Peyer's patch (tissue), 4 donors: Measurements from ENCODE around the gene ATP6V1G3. TPM values are rescaled to one million over a fixed set of nuclear protein-coding genes. Genes with fewer than 3 reads are reported as not detected.

Experiments
- DNase-seq, 3 donors: peaks; one replicate each; pipeline ENCODE4 v3.0.0-alpha.2; 2017 to 2019
- H3K27ac ChIP-seq, 4 donors: fragments of 200-600 bp; sonication (generic); one replicate each; pipeline ENCODE4 v1.5.1; 2016 to 2019
- H3K27me3 ChIP-seq, 2 donors: fragments of 200-600 bp; sonication (generic); one replicate each; pipeline ENCODE4 v1.5.1; 2019
- H3K36me3 ChIP-seq, 3 donors: fragments of 200-600 bp; sonication (generic); one replicate each; pipeline ENCODE4 v1.5.1; 2016 to 2019
- H3K4me1 ChIP-seq, 4 donors: fragments of 200-600 bp; sonication (generic); one replicate each; pipeline ENCODE4 v1.5.1; 2016 to 2019
- H3K4me3 ChIP-seq, 4 donors: fragments of 200-600 bp; sonication (generic); 1 replicate in 3 of 4; 2 replicates in 1 of 4; pipeline ENCODE4 v1.5.1; 2016 to 2019; ENCODE audit warnings: mild to moderate bottlenecking in 1 of 4
- H3K9me3 ChIP-seq, 4 donors: fragments of 200-600 bp; sonication (generic); one replicate each; pipeline ENCODE4 v1.5.1; 2016 to 2019; ENCODE audit warnings: mild to moderate bottlenecking in 1 of 4
- POLR2A ChIP-seq, 2 donors: fragments of 450-650 bp; IDR thresholded peaks; one replicate each; pipeline ENCODE4 v1.5.1; 2017; ENCODE audit warnings: antibody characterized with exemption in 2 of 2, mild to moderate bottlenecking in 2 of 2, moderate library complexity in 2 of 2
- total RNA-seq, 4 donors: library from RNA; depleted of rRNA; stranded (reverse); fragments of >200 nt; gene quantifications; one replicate each; pipeline ENCODE4 v1.1.0, GENCODE V29; 2016
- TF ChIP-seq, protein P1 (sequence below), 6 experiments: fragments of 450-650 bp in 4 of 6; fragments of 200-600 bp in 2 of 6; sonication (generic) in 1 of 6; IDR thresholded peaks; one replicate each; pipeline ENCODE4 v1.5.1; 2017 to 2019; ENCODE audit warnings: antibody characterized with exemption in 6 of 6, mild to moderate bottlenecking in 3 of 6, moderate library complexity in 1 of 6

ATP6V1G3 gene
- total RNA-seq, 4 donors from 2014 or later: not detected

DNA sequence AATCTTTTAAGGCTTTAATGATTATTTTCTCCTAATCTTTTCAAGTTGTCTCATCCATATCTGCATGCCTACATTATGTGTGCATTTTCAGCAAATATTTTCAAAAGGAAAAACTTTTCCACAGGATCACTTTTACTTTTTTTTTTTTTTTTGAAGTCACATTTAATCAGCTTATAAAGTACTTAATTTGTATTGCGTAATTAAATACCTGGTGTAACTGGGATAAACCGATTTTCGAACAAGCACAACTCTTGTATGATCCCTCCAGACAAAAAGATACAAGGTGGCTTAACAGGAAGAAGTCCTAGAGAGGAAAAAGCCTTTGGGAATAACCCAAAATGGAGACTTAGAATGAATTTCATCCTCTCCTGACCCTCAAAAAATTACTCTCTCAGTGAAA lies 1.3 kb upstream of the ATP6V1G3 start:
- no peaks in the 10 kb centered on the region for H3K27me3 ChIP-seq
- H3K4me3 ChIP-seq: no peak overlapping the region
- TF ChIP-seq, protein P1, sequence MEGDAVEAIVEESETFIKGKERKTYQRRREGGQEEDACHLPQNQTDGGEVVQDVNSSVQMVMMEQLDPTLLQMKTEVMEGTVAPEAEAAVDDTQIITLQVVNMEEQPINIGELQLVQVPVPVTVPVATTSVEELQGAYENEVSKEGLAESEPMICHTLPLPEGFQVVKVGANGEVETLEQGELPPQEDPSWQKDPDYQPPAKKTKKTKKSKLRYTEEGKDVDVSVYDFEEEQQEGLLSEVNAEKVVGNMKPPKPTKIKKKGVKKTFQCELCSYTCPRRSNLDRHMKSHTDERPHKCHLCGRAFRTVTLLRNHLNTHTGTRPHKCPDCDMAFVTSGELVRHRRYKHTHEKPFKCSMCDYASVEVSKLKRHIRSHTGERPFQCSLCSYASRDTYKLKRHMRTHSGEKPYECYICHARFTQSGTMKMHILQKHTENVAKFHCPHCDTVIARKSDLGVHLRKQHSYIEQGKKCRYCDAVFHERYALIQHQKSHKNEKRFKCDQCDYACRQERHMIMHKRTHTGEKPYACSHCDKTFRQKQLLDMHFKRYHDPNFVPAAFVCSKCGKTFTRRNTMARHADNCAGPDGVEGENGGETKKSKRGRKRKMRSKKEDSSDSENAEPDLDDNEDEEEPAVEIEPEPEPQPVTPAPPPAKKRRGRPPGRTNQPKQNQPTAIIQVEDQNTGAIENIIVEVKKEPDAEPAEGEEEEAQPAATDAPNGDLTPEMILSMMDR (IDR thresholded peaks at IDR 0.05): no peak
- TF ChIP-seq POLR2A (IDR thresholded peaks at IDR 0.05): no peak

DNA sequence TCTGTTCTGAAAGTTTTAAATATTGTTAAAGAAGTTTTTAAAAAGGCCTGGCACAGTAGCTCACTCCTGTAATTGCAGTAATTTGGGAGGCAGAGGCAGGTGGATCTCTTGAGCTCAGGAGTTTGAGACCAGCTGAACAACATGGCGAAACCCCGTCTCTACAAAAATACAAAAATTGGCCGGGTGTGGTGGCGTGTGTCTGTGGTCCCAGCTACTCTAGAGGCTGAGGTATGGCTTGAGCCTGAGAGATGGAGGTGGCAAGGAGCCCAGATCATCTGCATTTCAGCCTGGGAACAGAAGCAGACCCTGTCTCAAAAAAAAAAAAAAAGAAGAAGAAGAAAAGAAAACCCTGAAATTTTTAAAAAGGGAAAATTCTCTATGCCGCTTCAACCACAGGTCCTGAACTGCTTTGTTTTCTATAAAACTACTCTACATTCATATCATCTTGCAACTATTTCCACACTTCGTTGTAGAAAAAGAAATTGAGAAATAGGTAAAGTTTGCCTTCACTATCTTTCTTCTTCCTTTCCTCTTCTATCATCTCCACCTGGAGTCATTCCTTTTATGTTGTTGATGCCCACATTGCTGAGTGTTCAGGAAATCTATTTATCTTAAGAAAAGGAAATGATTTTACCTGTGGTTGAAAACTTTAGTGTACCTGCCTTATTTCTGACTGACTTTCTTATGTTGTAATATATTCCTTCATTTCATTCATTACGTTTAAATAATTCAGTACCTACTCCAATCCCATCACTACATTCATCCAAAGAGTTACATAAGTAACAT lies 1.7 kb downstream of the ATP6V1G3 start:
- H3K4me3 ChIP-seq: no peak overlapping the region
- H3K9me3 ChIP-seq: no peaks in the 10 kb centered on the region
- no peaks in the 10 kb centered on the region for H3K4me1 ChIP-seq
- TF ChIP-seq, protein P1 (IDR thresholded peaks at IDR 0.05): no peak
- no peak for TF ChIP-seq POLR2A (IDR thresholded peaks at IDR 0.05)
- no peak for DNase-seq
- H3K36me3 ChIP-seq: no peaks in the 10 kb centered on the region
- H3K27ac ChIP-seq: no peak overlapping the region
- H3K27me3 ChIP-seq: no peaks in the 10 kb centered on the region

More for the DNA sequence above, 1.3 kb upstream of the ATP6V1G3 start:
- Histone ChIP-seq H3K36me3 (no peaks in the 10 kb centered on the region), H3K4me1 (no peaks in the 10 kb centered on the region), H3K27ac (no peak overlapping the region), H3K9me3 (no peaks in the 10 kb centered on the region)
- no peak for DNase-seq

DNA sequence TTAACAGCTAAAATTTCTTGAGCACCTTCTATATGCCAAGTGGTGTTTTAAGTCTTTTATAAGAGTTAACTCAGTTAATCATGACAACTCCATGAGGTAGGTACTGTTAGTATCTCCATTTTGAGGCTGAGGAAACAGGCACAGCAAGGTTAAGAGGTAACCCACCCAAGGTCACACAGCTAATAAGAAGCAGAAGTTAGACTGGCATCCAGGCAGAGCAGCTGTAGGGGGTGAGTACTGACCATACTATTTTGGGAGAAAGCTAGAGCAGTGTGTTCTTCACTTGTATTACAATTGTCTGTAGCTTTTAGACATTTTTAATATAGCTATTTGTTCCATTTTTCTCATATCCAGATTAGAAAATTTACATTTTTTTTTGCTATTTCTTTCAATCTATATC lies 4.8 kb downstream of the ATP6V1G3 start:
- no peaks in the 10 kb centered on the region for H3K9me3 ChIP-seq
- no peaks in the 10 kb centered on the region for H3K36me3 ChIP-seq
- TF ChIP-seq, protein P1 (IDR thresholded peaks at IDR 0.05): no peak
- TF ChIP-seq POLR2A (IDR thresholded peaks at IDR 0.05): no peak
- peak overlapping the region in 1 of 4 donors; percentile 20 for H3K27ac ChIP-seq
- no peaks in the 10 kb centered on the region for H3K27me3 ChIP-seq
- H3K4me3 ChIP-seq: no peak overlapping the region
- DNase-seq: no peak
- H3K4me1 ChIP-seq: no peaks in the 10 kb centered on the region

DNA sequence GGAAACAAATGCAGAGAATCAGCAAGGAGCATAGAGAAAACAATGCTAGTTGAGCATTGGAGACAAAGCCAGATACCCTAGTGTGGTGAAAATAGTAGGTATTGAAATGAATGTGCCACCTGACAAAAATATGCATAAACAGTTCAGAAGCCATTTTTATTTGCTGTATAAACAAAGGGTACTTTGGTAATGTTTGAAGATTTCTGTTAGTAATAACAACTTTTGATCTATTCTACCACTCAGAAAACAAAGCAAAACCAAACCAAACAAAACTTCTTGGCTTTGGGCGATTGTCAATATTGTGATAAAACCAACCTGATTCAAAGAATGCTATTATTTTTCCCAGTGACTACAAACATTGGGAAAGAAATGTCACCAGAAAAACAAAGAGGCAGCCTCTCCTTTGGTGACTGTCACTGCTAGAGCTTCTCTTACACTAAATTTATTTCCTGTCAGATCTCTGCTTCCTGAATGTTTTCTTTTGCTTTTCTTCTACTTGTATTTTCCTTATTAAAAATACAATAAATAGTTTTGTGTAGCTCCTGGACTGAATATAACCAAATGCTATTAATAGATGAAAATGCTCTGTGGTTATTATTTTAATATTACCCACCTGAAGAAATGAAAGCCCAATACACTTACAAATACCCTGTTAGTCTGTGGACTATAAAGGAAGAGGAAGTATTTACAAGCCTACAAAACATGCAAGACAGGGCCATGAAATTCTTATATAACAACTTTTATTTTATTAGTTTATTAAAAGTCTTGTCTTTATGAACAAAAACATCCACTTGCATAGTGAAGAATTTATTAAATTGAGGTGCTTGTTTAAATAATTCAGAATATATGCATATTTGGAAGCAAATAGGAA lies 5.7 kb downstream of the ATP6V1G3 start:
- Histone ChIP-seq H3K4me3 (no peak overlapping the region), H3K27me3 (no peaks in the 10 kb centered on the region), H3K27ac (peak overlapping the region in 2 of 4 donors; percentile 3 to 20), H3K4me1 (no peaks in the 10 kb centered on the region), H3K9me3 (no peaks in the 10 kb centered on the region), H3K36me3 (no peaks in the 10 kb centered on the region)
- no peak for DNase-seq
- TF ChIP-seq, protein P1 (IDR thresholded peaks at IDR 0.05): no peak
- TF ChIP-seq POLR2A (IDR thresholded peaks at IDR 0.05): no peak

DNA sequence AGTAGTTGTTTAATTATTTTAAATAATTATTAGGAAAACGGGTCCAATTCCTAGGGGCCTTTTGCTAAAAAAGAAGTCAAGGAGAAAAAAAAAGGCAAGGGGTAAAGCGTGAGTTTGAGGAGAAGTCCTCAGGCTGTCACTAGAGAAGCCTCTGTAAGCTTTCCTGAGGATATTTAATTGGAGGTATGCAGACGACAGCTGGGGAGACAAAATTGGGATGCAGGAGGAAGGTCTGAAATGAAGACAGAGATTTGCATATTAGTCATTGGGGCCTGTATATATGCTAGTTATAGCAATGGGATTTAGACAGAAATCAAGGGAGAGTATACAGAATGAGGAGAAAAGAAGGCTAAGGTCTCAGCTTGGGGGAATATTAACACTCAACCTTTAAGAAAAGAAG lies 8.6 kb downstream of the ATP6V1G3 start:
- no peaks in the 10 kb centered on the region for H3K27me3 ChIP-seq
- no peak overlapping the region for H3K27ac ChIP-seq
- H3K4me1 ChIP-seq: no peaks in the 10 kb centered on the region
- H3K36me3 ChIP-seq: no peaks in the 10 kb centered on the region
- H3K9me3 ChIP-seq: no peaks in the 10 kb centered on the region
- H3K4me3 ChIP-seq: no peak overlapping the region
- DNase-seq: no peak
- TF ChIP-seq, protein P1 (IDR thresholded peaks at IDR 0.05): no peak
- no peak for TF ChIP-seq POLR2A (IDR thresholded peaks at IDR 0.05)
